Calu3 (cell line): ENCODE measurements around the gene PDLIM4. TPM values are rescaled to one million over a fixed set of nuclear protein-coding genes. Genes with fewer than 3 reads are reported as not detected.

Experiments used
- BruUV-seq: library from RNA; stranded (reverse); fragments of 400-500 nt; replicated peaks from 2 replicates; lab custom pipeline; 2021; lab: Mats Ljungman, UMichigan
- CTCF ChIA-PET: fragments of 300-600 bp; sonication (Branson Sonifier 250); formaldehyde crosslinking; loops from one replicate; lab custom pipeline; 2022; ENCODE audit warnings: antibody characterized with exemption; lab: Charles Lee
- DNase-seq: peaks from one replicate; pipeline ENCODE4 v3.0.0; 2022
- H3K27ac Mint-ChIP-seq: one replicate; pipeline ENCODE4 v1.8.0; 2022; ENCODE audit warnings: mixed read lengths; ENCODE audit not compliant: unreplicated experiment
- H3K27me3 Mint-ChIP-seq: one replicate; pipeline ENCODE4 v1.8.0; 2022; ENCODE audit warnings: mixed read lengths; ENCODE audit not compliant: unreplicated experiment
- H3K36me3 Mint-ChIP-seq: one replicate; pipeline ENCODE4 v1.8.0; 2022; ENCODE audit warnings: mild to moderate bottlenecking, moderate library complexity, mixed read lengths; ENCODE audit not compliant: insufficient read depth, unreplicated experiment
- H3K4me1 Mint-ChIP-seq: one replicate; pipeline ENCODE4 v1.8.0; 2022; ENCODE audit warnings: mild to moderate bottlenecking, low read depth, mixed read lengths; ENCODE audit not compliant: unreplicated experiment
- H3K4me3 Mint-ChIP-seq: one replicate; pipeline ENCODE4 v1.8.0; 2022; ENCODE audit warnings: mild to moderate bottlenecking, low read depth, moderate library complexity, mixed read lengths; ENCODE audit not compliant: unreplicated experiment
- H3K9me3 Mint-ChIP-seq: one replicate; pipeline ENCODE4 v1.8.0; 2022; ENCODE audit warnings: low read depth, mixed read lengths; ENCODE audit not compliant: unreplicated experiment
- CTCF ChIP-seq: fragments of 200-600 bp; IDR thresholded peaks from one replicate; pipeline ENCODE4 v1.8.0; 2022; ENCODE audit warnings: antibody characterized with exemption; ENCODE audit not compliant: unreplicated experiment
- intact Hi-C: fragments of 100-400 bp; cut with micrococcal nuclease; formaldehyde crosslinking; loops from one replicate; pipeline ENCODE4 v1.10.0; 2022; ENCODE audit not compliant: unreplicated experiment
- total RNA-seq: library from RNA; stranded (reverse); gene quantifications from 2 replicates; pipeline ENCODE4 v1.2.3, GENCODE V29; 2022

The PDLIM4 gene
- total RNA-seq, 1 experiment from 2014 or later: 20.8 TPM

GRCh38 chr5:132308701-132309100 lies 51.2 kb downstream of the PDLIM4 start:
- Mint-ChIP-seq H3K4me3 (no peak overlapping the region), H3K9me3 (peaks cover 4% of the 10 kb centered on the region), H3K36me3 (no peaks in the 10 kb centered on the region), H3K27me3 (no peaks in the 10 kb centered on the region), H3K27ac (no peak overlapping the region), H3K4me1 (no peaks in the 10 kb centered on the region)
- BruUV-seq: no TSS peak
- CTCF ChIA-PET: interaction anchor here (0.6 kb wide), 1 partner anchor 17 kb away, joined by 5 read pairs; no protein-coding TSS in a partner anchor
- intact Hi-C loops: no loop called here
- no peak for TF ChIP-seq CTCF
- no peak for DNase-seq

GRCh38 chr5:132309679-132310078 lies 52.2 kb downstream of the PDLIM4 start:
- Mint-ChIP-seq H3K9me3 (peaks cover 4% of the 10 kb centered on the region), H3K4me1 (no peaks in the 10 kb centered on the region), H3K4me3 (no peak overlapping the region), H3K27me3 (no peaks in the 10 kb centered on the region), H3K27ac (no peak overlapping the region), H3K36me3 (no peaks in the 10 kb centered on the region)
- DNase-seq: no peak
- no peak for TF ChIP-seq CTCF
- CTCF ChIA-PET: interaction anchor here (1.0 kb wide), 1 partner anchor 16 kb away, joined by 3 read pairs; the partner anchor contains the start of gene SLC22A4
- intact Hi-C loops: no loop called here
- no TSS peak for BruUV-seq

GRCh38 chr5:132310141-132310834 lies 52.8 kb downstream of the PDLIM4 start:
- no TSS peak for BruUV-seq
- no peak for TF ChIP-seq CTCF
- peaks cover under 1% of the 10 kb centered on the region for H3K9me3 Mint-ChIP-seq
- H3K27ac Mint-ChIP-seq: no peak overlapping the region
- intact Hi-C loops: no loop called here
- H3K4me3 Mint-ChIP-seq: no peak overlapping the region
- CTCF ChIA-PET: interaction anchor here (1.0 kb wide), 1 partner anchor 16 kb away, joined by 3 read pairs; the partner anchor contains the start of gene SLC22A4
- H3K27me3 Mint-ChIP-seq: no peaks in the 10 kb centered on the region
- no peak for DNase-seq
- no peaks in the 10 kb centered on the region for H3K36me3 Mint-ChIP-seq
- no peaks in the 10 kb centered on the region for H3K4me1 Mint-ChIP-seq

GRCh38 chr5:132313366-132313765 lies 55.9 kb downstream of the PDLIM4 start:
- Mint-ChIP-seq H3K27me3 (no peaks in the 10 kb centered on the region), H3K4me1 (no peaks in the 10 kb centered on the region), H3K9me3 (no peaks in the 10 kb centered on the region), H3K27ac (no peak overlapping the region), H3K4me3 (no peak overlapping the region), H3K36me3 (no peaks in the 10 kb centered on the region)
- CTCF ChIA-PET: no interaction called here
- TF ChIP-seq CTCF: no peak
- no peak for DNase-seq
- intact Hi-C loops: no loop called here
- no TSS peak for BruUV-seq
